H1 (cell line): ENCODE measurements around the gene C4B. TPM values are rescaled to one million over a fixed set of nuclear protein-coding genes. Genes with fewer than 3 reads are reported as not detected.

Experiments used
- CTCF ChIA-PET: fragments of 300-600 bp; sonication (Branson Sonifier 250); formaldehyde crosslinking; loops from one replicate; lab custom pipeline; 2021; ENCODE audit not compliant: partially characterized antibody; lab: Charles Lee
- POLR2A ChIA-PET: fragments of 300-600 bp; sonication (Branson Sonifier 250); formaldehyde crosslinking; loops from one replicate; lab custom pipeline; 2021; ENCODE audit warnings: inconsistent platforms; ENCODE audit not compliant: partially characterized antibody; lab: Charles Lee
- DNase-seq, 2 experiments: peaks; one replicate each; pipeline versions ENCODE4 v3.0.0 to v3.0.0-alpha.2; 2010 to 2022; ENCODE audit warnings: low spot score in 2 of 2, low read depth in 1 of 2, mixed read lengths in 1 of 2
- FAIRE-seq: peaks from 2 replicates; lab custom pipeline; 2011; peaks lifted over from hg19 to GRCh38; lab: Jason Lieb, UNC
- H2AFZ ChIP-seq: 2 replicates; pipeline ENCODE4 v1.8.1; 2012; ENCODE audit warnings: low read length, inconsistent platforms
- H2AK5ac ChIP-seq: 2 replicates; pipeline ENCODE4 v1.6.1; 2013; ENCODE audit warnings: low read depth, low read length
- H2BK120ac ChIP-seq: replicated peaks from 2 replicates; pipeline ENCODE3; 2013; ENCODE audit warnings: low read depth, low read length, inconsistent platforms
- H2BK12ac ChIP-seq: 2 replicates; pipeline ENCODE4 v1.6.1; 2013; ENCODE audit warnings: low read depth, low read length
- H2BK15ac ChIP-seq: 2 replicates; pipeline ENCODE4 v1.6.1; 2013; ENCODE audit warnings: low read length
- H2BK20ac ChIP-seq: 2 replicates; pipeline ENCODE4 v1.6.1; 2013; ENCODE audit warnings: low read length
- H2BK5ac ChIP-seq: 2 replicates; pipeline ENCODE4 v1.6.1; 2013; ENCODE audit warnings: low read depth, low read length
- H3K14ac ChIP-seq: 2 replicates; pipeline ENCODE4 v1.6.1; 2013; ENCODE audit warnings: inconsistent platforms; ENCODE audit not compliant: insufficient read length
- H3K18ac ChIP-seq: 2 replicates; pipeline ENCODE4 v1.6.1; 2013; ENCODE audit warnings: low read length; ENCODE audit errors: extremely low read depth
- H3K23ac ChIP-seq: 2 replicates; pipeline ENCODE4 v1.6.1; 2013; ENCODE audit warnings: inconsistent platforms; ENCODE audit not compliant: insufficient read length
- H3K23me2 ChIP-seq: 2 replicates; pipeline ENCODE4 v1.6.1; 2013; ENCODE audit warnings: low read depth, low read length
- H3K27ac ChIP-seq: 2 replicates; pipeline ENCODE4 v1.6.1; 2011; ENCODE audit warnings: low read depth, low read length, inconsistent platforms
- H3K27me3 ChIP-seq, 4 experiments: replicated peaks in 1 of 4; 1 replicate in 1 of 4; 2 replicates in 3 of 4; pipeline versions ENCODE4 v1.6.1 to v1.8.1; 2011 to 2013; ENCODE audit warnings: low read length in 3 of 4, mild to moderate bottlenecking in 3 of 4, inconsistent platforms in 2 of 4, mixed read lengths in 2 of 4, moderate library complexity in 1 of 4; ENCODE audit not compliant: control insufficient read depth in 3 of 4, insufficient read depth in 3 of 4; ENCODE audit errors: extremely low read depth in 1 of 4
- H3K36me3 ChIP-seq, 4 experiments: 2 replicates each; pipeline versions ENCODE4 v1.6.1 to v1.8.1; 2011 to 2013; ENCODE audit warnings: mild to moderate bottlenecking in 4 of 4, low read length in 3 of 4, moderate library complexity in 2 of 4, control low read depth in 1 of 4, inconsistent platforms in 1 of 4; ENCODE audit not compliant: insufficient read depth in 4 of 4, control insufficient read depth in 2 of 4
- H3K4ac ChIP-seq: replicated peaks from 2 replicates; pipeline ENCODE3; 2013; ENCODE audit warnings: low read length, low read depth, mixed read lengths, inconsistent platforms; ENCODE audit not compliant: insufficient read length
- H3K4me1 ChIP-seq, 4 experiments: replicated peaks in 1 of 4; 1 replicate in 1 of 4; 2 replicates in 3 of 4; pipeline versions ENCODE4 v1.6.1 to v1.8.1; 2011 to 2013; ENCODE audit warnings: low read length in 3 of 4, inconsistent platforms in 2 of 4, mixed read lengths in 1 of 4; ENCODE audit not compliant: insufficient read depth in 4 of 4, control insufficient read depth in 3 of 4
- H3K4me2 ChIP-seq, 2 experiments: 2 replicates each; pipeline versions ENCODE4 v1.6.1 to v1.8.1; 2011 to 2013; ENCODE audit warnings: low read depth in 2 of 2, low read length in 2 of 2, control low read depth in 1 of 2, inconsistent platforms in 1 of 2, mild to moderate bottlenecking in 1 of 2; ENCODE audit not compliant: insufficient read depth in 1 of 2
- H3K4me3 ChIP-seq, 4 experiments: fragments of 200-600, 300-600 bp in 1 of 4; sonication (generic), shearing (Covaris generic), sonication (Bioruptor Twin) in 1 of 4; 2 replicates each; pipeline versions ENCODE4 v1.5.1 to v1.8.1; 2011 to 2016; ENCODE audit warnings: low read length in 4 of 4, low read depth in 3 of 4, control low read depth in 2 of 4, inconsistent platforms in 2 of 4, mild to moderate bottlenecking in 2 of 4, mixed read lengths in 1 of 4, moderate library complexity in 1 of 4; ENCODE audit not compliant: insufficient read depth in 2 of 4; ENCODE audit errors: extremely low read depth in 1 of 4
- H3K56ac ChIP-seq: replicated peaks from 2 replicates; pipeline ENCODE3; 2013; ENCODE audit warnings: low read depth, mild to moderate bottlenecking, mixed read lengths, low read length, inconsistent platforms; ENCODE audit not compliant: insufficient read length
- H3K79me1 ChIP-seq: 2 replicates; pipeline ENCODE4 v1.6.1; 2013; ENCODE audit warnings: low read depth, low read length, control low read depth
- H3K79me2 ChIP-seq, 2 experiments: 2 replicates each; pipeline versions ENCODE4 v1.6.1 to v1.8.1; 2012 to 2013; ENCODE audit warnings: low read length in 2 of 2, mild to moderate bottlenecking in 2 of 2, inconsistent platforms in 1 of 2; ENCODE audit not compliant: insufficient read depth in 2 of 2, control insufficient read depth in 1 of 2
- H3K9ac ChIP-seq, 4 experiments: replicated peaks in 1 of 4; 1 replicate in 1 of 4; 2 replicates in 3 of 4; pipeline versions ENCODE4 v1.6.1 to v1.8.1; 2011 to 2013; ENCODE audit warnings: low read depth in 3 of 4, low read length in 3 of 4, control low read depth in 2 of 4, mild to moderate bottlenecking in 2 of 4, moderate library complexity in 2 of 4, inconsistent platforms in 1 of 4; ENCODE audit errors: extremely low read depth in 1 of 4
- H3K9me3 ChIP-seq, 2 experiments: 2 replicates each; pipeline versions ENCODE4 v1.6.1 to v1.8.1; 2012 to 2013; ENCODE audit warnings: mild to moderate bottlenecking in 2 of 2, moderate library complexity in 2 of 2, control low read depth in 1 of 2, inconsistent platforms in 1 of 2, low read depth in 1 of 2, low read length in 1 of 2, mixed read lengths in 1 of 2; ENCODE audit not compliant: insufficient read depth in 2 of 2
- H4K20me1 ChIP-seq, 2 experiments: replicated peaks in 1 of 2; 2 replicates each; pipeline versions ENCODE3 to v1.8.1; 2011 to 2013; ENCODE audit warnings: inconsistent platforms in 2 of 2, low read length in 2 of 2, mild to moderate bottlenecking in 1 of 2; ENCODE audit not compliant: insufficient read depth in 2 of 2, control insufficient read depth in 1 of 2
- H4K5ac ChIP-seq: 2 replicates; pipeline ENCODE4 v1.6.1; 2013; ENCODE audit warnings: low read length, low read depth, mixed read lengths, inconsistent platforms; ENCODE audit not compliant: insufficient read length
- H4K8ac ChIP-seq: 2 replicates; pipeline ENCODE4 v1.8.0; 2013; ENCODE audit warnings: mild to moderate bottlenecking, moderate library complexity, low read length, inconsistent platforms; ENCODE audit not compliant: insufficient read depth; ENCODE audit errors: extremely low read depth
- H4K91ac ChIP-seq: replicated peaks from 2 replicates; pipeline ENCODE3; 2013; ENCODE audit warnings: low read length, mixed read lengths, inconsistent platforms; ENCODE audit not compliant: insufficient read length
- BCL11A ChIP-seq, 2 experiments: IDR thresholded peaks; one replicate each; pipeline ENCODE4 v1.6.1; 2011; ENCODE audit warnings: low read depth in 2 of 2, low read length in 2 of 2, mild to moderate bottlenecking in 2 of 2
- CHD2 ChIP-seq: IDR thresholded peaks from 2 replicates; pipeline ENCODE4 v1.6.1; 2012; ENCODE audit warnings: low read length, improper control_type of control experiment
- CTBP2 ChIP-seq: IDR thresholded peaks from 2 replicates; pipeline ENCODE4 v1.7.0; 2011; ENCODE audit warnings: borderline replicate concordance, mild to moderate bottlenecking, moderate library complexity, mixed read lengths, low read length; ENCODE audit not compliant: insufficient read depth, insufficient read length
- EGR1 ChIP-seq: IDR thresholded peaks from 2 replicates; pipeline ENCODE4 v1.6.1; 2011; ENCODE audit warnings: low read depth, low read length, borderline replicate concordance
- FOSL1 ChIP-seq: IDR thresholded peaks from 2 replicates; pipeline ENCODE4 v1.6.1; 2011; ENCODE audit warnings: mild to moderate bottlenecking, low read depth, low read length, moderate library complexity; ENCODE audit not compliant: insufficient read depth
- KDM1A ChIP-seq: fragments of 200-600, 300-600 bp; sonication (generic); IDR thresholded peaks from 2 replicates; pipeline ENCODE4 v1.7.1; 2016; ENCODE audit warnings: mild to moderate bottlenecking, low read length, borderline replicate concordance
- KDM5A ChIP-seq: fragments of 200-600 bp; IDR thresholded peaks from 2 replicates; pipeline ENCODE4 v1.7.1; 2012; ENCODE audit warnings: mild to moderate bottlenecking, low read length, inconsistent platforms, mixed read lengths
- MAFK ChIP-seq: IDR thresholded peaks from 2 replicates; pipeline ENCODE4 v1.6.1; 2012; ENCODE audit warnings: low read depth, mild to moderate bottlenecking, improper control_type of control experiment, low read length
- SIX5 ChIP-seq: IDR thresholded peaks from 2 replicates; pipeline ENCODE4 v1.6.1; 2011; ENCODE audit warnings: mild to moderate bottlenecking, low read depth, low read length
- TAF7 ChIP-seq: optimal IDR thresholded peaks from 2 replicates; pipeline ENCODE3; 2011; ENCODE audit warnings: low read depth, mild to moderate bottlenecking, inconsistent platforms, low read length, moderate library complexity, borderline replicate concordance
- TCF12 ChIP-seq: IDR thresholded peaks from 2 replicates; pipeline ENCODE4 v1.6.1; 2011; ENCODE audit warnings: low read depth, mild to moderate bottlenecking, low read length
- WGBS, 2 experiments: shearing (Covaris generic) in 1 of 2; methylation state at CpG; one replicate each; pipeline versions ENCODE4 v1.1.6 to v1.1.7; 2013 to 2015; ENCODE audit warnings: low lambda C conversion rate in 2 of 2, mixed read lengths in 2 of 2, inconsistent platforms in 1 of 2, low coverage in 1 of 2, missing lambda C conversion rate in 1 of 2; ENCODE audit not compliant: insufficient replicate concordance in 2 of 2, insufficient coverage in 1 of 2, insufficient read length in 1 of 2; ENCODE audit errors: extremely low coverage in 1 of 2, missing lambda C conversion rate in 1 of 2; 5-methylcytosine and 5-hydroxymethylcytosine counted together
- polyA plus RNA-seq, 7 experiments: library from polyadenylated mRNA; depleted of rRNA in 3 of 7; stranded (reverse) in 5 of 7; unstranded in 2 of 7; fragments of >200 nt in 5 of 7; fragments of 200-250 nt in 2 of 7; gene quantifications; 1 replicate in 5 of 7; 2 replicates in 1 of 7; 4 replicates in 1 of 7; pipeline versions ENCODE4 v1.2.1 to v1.2.3, GENCODE V29; 2011 to 2013; ENCODE audit warnings: missing spikeins in 2 of 7, mixed read lengths in 2 of 7
- total RNA-seq: library from RNA; stranded (reverse); fragmentation: NEBNext Ultra II Directional; extraction: Animal tissue kit (Norgen Biotek cat#: 25700); gene quantifications from 2 replicates; pipeline ENCODE4 v1.2.1, GENCODE V29; 2021

C4B gene
- total and polyA plus RNA-seq, 2 of the 8 experiments (the other 6 are each of a cell fraction or from before 2014, with no cell fraction given) = 0.74 to 3.5 TPM

DNA sequence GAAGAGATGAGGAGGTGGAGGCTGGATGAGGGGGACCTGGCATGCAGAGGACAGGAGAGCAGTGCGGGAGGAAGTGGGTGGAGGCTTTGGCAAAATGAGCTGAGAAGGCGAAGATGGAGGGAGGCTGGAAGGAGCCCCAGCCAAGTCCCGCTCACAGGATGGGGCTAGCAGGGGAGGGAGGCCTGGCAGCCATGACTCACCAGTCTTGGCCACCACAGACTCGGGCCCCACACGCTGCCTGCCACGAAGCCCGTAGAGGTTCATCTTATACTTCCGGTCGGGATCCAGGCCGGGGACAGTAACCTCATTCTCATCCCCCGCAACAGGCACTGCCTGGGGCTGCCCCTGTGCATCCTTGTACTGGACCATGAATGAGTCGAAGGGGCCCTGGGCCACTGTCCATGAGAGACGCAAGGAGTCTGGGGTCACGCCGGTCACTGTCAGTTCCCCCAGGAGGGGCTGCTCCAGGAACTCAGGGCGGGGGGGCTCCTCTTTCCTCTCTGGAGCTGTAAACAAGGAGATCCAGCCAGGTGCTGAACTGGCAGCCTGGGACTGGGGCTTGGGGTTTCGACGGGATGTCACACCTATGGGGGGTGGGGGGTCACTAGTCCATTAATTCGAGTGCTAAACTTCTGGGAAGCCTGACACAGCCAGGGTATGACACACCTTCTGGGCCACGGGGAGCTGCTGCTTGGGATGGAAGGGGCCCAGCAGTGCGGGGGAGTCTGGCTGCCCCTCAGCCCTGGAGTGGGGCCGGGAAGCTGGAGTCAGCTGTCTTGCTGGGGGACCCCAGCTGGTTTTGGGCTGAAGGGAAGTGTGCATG is 66.8 kb downstream of the C4B start:
- no peak overlapping the region for H4K91ac ChIP-seq
- H4K5ac ChIP-seq = no peak overlapping the region
- no peak overlapping the region for H2AFZ ChIP-seq
- H3K23me2 ChIP-seq = no peaks in the 10 kb centered on the region; the same call in 1 of the 2 replicates
- H2AK5ac ChIP-seq = no peak overlapping the region
- no peak overlapping the region for H2BK15ac ChIP-seq
- no peak overlapping the region for H3K4me2 ChIP-seq
- no peak for DNase-seq
- H3K4me1 ChIP-seq = peaks cover 0 to 2% (median under 1%) of the 10 kb centered on the region in 4 experiments; a peak in 4 of 7 replicates
- H3K4me3 ChIP-seq = no peak overlapping the region
- H3K14ac ChIP-seq = no peak overlapping the region
- H2BK5ac ChIP-seq = no peak overlapping the region
- no peaks in the 10 kb centered on the region for H3K9me3 ChIP-seq
- no peak overlapping the region for H3K18ac ChIP-seq
- no peaks in the 10 kb centered on the region for H3K79me2 ChIP-seq
- no peak overlapping the region; the same call in 1 of the 2 replicates for H4K8ac ChIP-seq
- H3K4ac ChIP-seq = no peak overlapping the region
- no peak overlapping the region for H2BK20ac ChIP-seq
- H3K36me3 ChIP-seq = no peaks in the 10 kb centered on the region
- H3K56ac ChIP-seq = no peak overlapping the region
- CTCF ChIA-PET = interaction anchor here (1.5 to 4.8 kb wide), 3 partner anchors 9 to 36 kb away, joined by 3 to 30 read pairs (median 28); no protein-coding TSS in a partner anchor
- H3K27ac ChIP-seq = no peak overlapping the region
- H4K20me1 ChIP-seq = no peaks in the 10 kb centered on the region
- H2BK12ac ChIP-seq = no peak overlapping the region
- 89% methylated on average over 21 of the region's 22 CpGs; no CpG with 5 or more reads in 1 of the 2 experiments for WGBS, 2 experiments
- FAIRE-seq = no peak
- no peaks in the 10 kb centered on the region; the same call in 1 of the 2 replicates for H3K79me1 ChIP-seq
- no peak overlapping the region for H3K9ac ChIP-seq
- POLR2A ChIA-PET = interaction anchor here (0.6 to 1.0 kb wide), 3 partner anchors 23 to 346 kb away, joined by 3 read pairs; partner anchors contain the start of gene ATF6B
- no peak overlapping the region for H3K23ac ChIP-seq
- peaks cover 0 to 3% (median 3%) of the 10 kb centered on the region in 4 experiments; a peak in 4 of 7 replicates for H3K27me3 ChIP-seq
- H2BK120ac ChIP-seq = no peak overlapping the region
- TF ChIP-seq CTBP2 = no peak
- no peak for TF ChIP-seq KDM5A
- no peak for TF ChIP-seq MAFK
- no peak for TF ChIP-seq FOSL1
- no peak for TF ChIP-seq BCL11A (IDR thresholded peaks at IDR 0.05; ENCODE audit: low read depth in 2 of 2, low read length in 2 of 2)
- no peak for TF ChIP-seq EGR1
- TF ChIP-seq KDM1A = no peak
- TF ChIP-seq CHD2 = no peak
- no peak for TF ChIP-seq SIX5
- TF ChIP-seq TAF7 = no peak
- no peak for TF ChIP-seq TCF12
